SK-N-SH (cell line): ENCODE measurements around the gene RHNO1.

Experiments used
- CTCF ChIP-seq: fragments of 200-600 bp; sonication (generic); IDR thresholded peaks from 2 replicates; pipeline ENCODE4 v1.6.1; 2017; ENCODE audit warnings: antibody characterized with exemption, mild to moderate bottlenecking, moderate library complexity
- MAX ChIP-seq: IDR thresholded peaks from 2 replicates; pipeline ENCODE4 v1.4.0; 2012; ENCODE audit warnings: low read depth
- RFX5 ChIP-seq: IDR thresholded peaks from 2 replicates; pipeline ENCODE4 v1.6.1; 2012; ENCODE audit warnings: mild to moderate bottlenecking, improper control_type of control experiment, low read length
- TCF12 ChIP-seq: IDR thresholded peaks from 2 replicates; pipeline ENCODE4 v1.4.0; 2012
- USF1 ChIP-seq: IDR thresholded peaks from 2 replicates; pipeline ENCODE4 v1.4.0; 2012; ENCODE audit warnings: low read depth, borderline replicate concordance

GRCh38 chr12:2858334-2858733 is 18.7 kb upstream of the RHNO1 start:
- TF ChIP-seq MAX = no peak
- TF ChIP-seq CTCF = no peak
- no peak for TF ChIP-seq RFX5
- TF ChIP-seq TCF12 = no peak
- no peak for TF ChIP-seq USF1
